KMS-11 (cell line): ENCODE measurements around the gene ATP6V0D1.
A peak's percentile ranks its signal among the peaks of the same experiment; 100 is the strongest.

Experiments
- H2AFZ ChIP-seq: fragments of 200-600 bp; sonication (generic); 2 replicates; pipeline ENCODE4 v1.6.1; 2016; ENCODE audit warnings: antibody characterized with exemption, mixed run types, low read depth
- H3K27ac ChIP-seq: fragments of 200-600 bp; sonication (generic); 2 replicates; pipeline ENCODE4 v1.6.1; 2016; ENCODE audit warnings: mild to moderate bottlenecking, mixed run types
- H3K27me3 ChIP-seq: fragments of 200-600 bp; sonication (generic); 2 replicates; pipeline ENCODE4 v1.6.1; 2017; ENCODE audit warnings: mild to moderate bottlenecking, low read depth, mixed run types, moderate library complexity; ENCODE audit not compliant: insufficient read depth
- H3K36me3 ChIP-seq: fragments of 200-600 bp; sonication (generic); 2 replicates; pipeline ENCODE4 v1.6.1; 2017; ENCODE audit warnings: mild to moderate bottlenecking, mixed run types; ENCODE audit not compliant: insufficient read depth
- H3K4me1 ChIP-seq: fragments of 200-600 bp; sonication (generic); 2 replicates; pipeline ENCODE4 v1.6.1; 2016; ENCODE audit warnings: mild to moderate bottlenecking, low read depth, mixed run types; ENCODE audit not compliant: poor library complexity, severe bottlenecking
- H3K4me2 ChIP-seq: fragments of 200-600 bp; sonication (generic); 2 replicates; pipeline ENCODE4 v1.7.0; 2016; ENCODE audit warnings: mild to moderate bottlenecking, mixed run types
- H3K4me3 ChIP-seq: fragments of 200-600 bp; sonication (generic); IDR thresholded peaks from 2 replicates; pipeline ENCODE4 v1.6.1; 2017; ENCODE audit warnings: low read depth, low read length, mixed read lengths; ENCODE audit not compliant: insufficient read depth
- H3K79me2 ChIP-seq: fragments of 200-600 bp; sonication (generic); 2 replicates; pipeline ENCODE4 v1.6.1; 2016; ENCODE audit warnings: low read depth, mixed run types; ENCODE audit not compliant: insufficient read depth
- H3K9ac ChIP-seq: fragments of 200-600 bp; sonication (generic); 2 replicates; pipeline ENCODE4 v1.6.1; 2016; ENCODE audit warnings: mild to moderate bottlenecking, mixed run types
- H4K20me1 ChIP-seq: fragments of 200-600 bp; sonication (generic); 2 replicates; pipeline ENCODE4 v1.6.1; 2016; ENCODE audit warnings: mild to moderate bottlenecking, mixed run types; ENCODE audit not compliant: insufficient read depth
- CTCF ChIP-seq: fragments of 200-600 bp; sonication (generic); conservative IDR thresholded peaks from 2 replicates; pipeline ENCODE4 v1.6.1; 2017; ENCODE audit warnings: low read depth, mild to moderate bottlenecking, antibody characterized with exemption, low read length, moderate library complexity, mixed read lengths

Gene ATP6V0D1

GRCh38 chr16:67449336-67449735, 31.6 kb downstream of the ATP6V0D1 start:
- Histone ChIP-seq H3K27me3 (no peaks in the 10 kb centered on the region), H3K4me2 (no peak overlapping the region), H4K20me1 (no peaks in the 10 kb centered on the region), H3K9ac (no peak overlapping the region), H2AFZ (no peak overlapping the region), H3K36me3 (no peaks in the 10 kb centered on the region), H3K27ac (no peak overlapping the region), H3K4me1 (peaks cover 8% of the 10 kb centered on the region), H3K79me2 (no peaks in the 10 kb centered on the region), H3K4me3 (no peak overlapping the region)
- TF ChIP-seq CTCF: no peak

GRCh38 chr16:67448580-67448979, 32.4 kb downstream of the ATP6V0D1 start:
- no peak overlapping the region for H3K27ac ChIP-seq
- TF ChIP-seq CTCF: no peak
- no peak overlapping the region for H3K4me3 ChIP-seq
- H3K36me3 ChIP-seq: no peaks in the 10 kb centered on the region
- H3K27me3 ChIP-seq: no peaks in the 10 kb centered on the region
- no peaks in the 10 kb centered on the region for H3K79me2 ChIP-seq
- H3K4me2 ChIP-seq: no peak overlapping the region
- no peak overlapping the region for H3K9ac ChIP-seq
- H4K20me1 ChIP-seq: no peaks in the 10 kb centered on the region
- no peak overlapping the region for H2AFZ ChIP-seq
- peaks cover 8% of the 10 kb centered on the region for H3K4me1 ChIP-seq

- no peaks in the 10 kb centered on the region for H3K79me2 ChIP-seq
- no peak overlapping the region for H3K4me3 ChIP-seq
- no peaks in the 10 kb centered on the region for H3K27me3 ChIP-seq
- H3K4me2 ChIP-seq: no peak overlapping the region
- H3K4me1 ChIP-seq: peaks cover 8% of the 10 kb centered on the region
- H3K9ac ChIP-seq: no peak overlapping the region
- H2AFZ ChIP-seq: no peak overlapping the region
- peak; percentile 76 for TF ChIP-seq CTCF
- H4K20me1 ChIP-seq: no peaks in the 10 kb centered on the region
- no peak overlapping the region for H3K27ac ChIP-seq
- no peaks in the 10 kb centered on the region for H3K36me3 ChIP-seq
These were observed 33.4 kb downstream of the ATP6V0D1 start for GRCh38 chr16:67447508-67448076.

- no peak overlapping the region for H3K4me2 ChIP-seq
- no peaks in the 10 kb centered on the region for H3K36me3 ChIP-seq
- H3K4me1 ChIP-seq: peaks cover 8% of the 10 kb centered on the region
- H3K9ac ChIP-seq: no peak overlapping the region
- H4K20me1 ChIP-seq: no peaks in the 10 kb centered on the region
- H3K27me3 ChIP-seq: no peaks in the 10 kb centered on the region
- H3K27ac ChIP-seq: no peak overlapping the region
- TF ChIP-seq CTCF: no peak
- H3K79me2 ChIP-seq: no peaks in the 10 kb centered on the region
- H3K4me3 ChIP-seq: no peak overlapping the region
- no peak overlapping the region for H2AFZ ChIP-seq
These were observed 33.9 kb downstream of the ATP6V0D1 start for GRCh38 chr16:67446968-67447507.
